GM19467 (cell line): Measurements from ENCODE around the gene GC.
"Not testable (repeated sequence)": the region's sequence is repeated elsewhere in the genome, so short reads cannot be mapped to it uniquely, and the experiment has no call there.

Experiments
- ATAC-seq: cut with Tn5 transposase; IDR thresholded peaks from one replicate; pipeline ENCODE4 v1.9.1; 2021; ENCODE audit warnings: mild to moderate bottlenecking, moderate library complexity; ENCODE audit not compliant: unreplicated experiment

GC gene, protein sequence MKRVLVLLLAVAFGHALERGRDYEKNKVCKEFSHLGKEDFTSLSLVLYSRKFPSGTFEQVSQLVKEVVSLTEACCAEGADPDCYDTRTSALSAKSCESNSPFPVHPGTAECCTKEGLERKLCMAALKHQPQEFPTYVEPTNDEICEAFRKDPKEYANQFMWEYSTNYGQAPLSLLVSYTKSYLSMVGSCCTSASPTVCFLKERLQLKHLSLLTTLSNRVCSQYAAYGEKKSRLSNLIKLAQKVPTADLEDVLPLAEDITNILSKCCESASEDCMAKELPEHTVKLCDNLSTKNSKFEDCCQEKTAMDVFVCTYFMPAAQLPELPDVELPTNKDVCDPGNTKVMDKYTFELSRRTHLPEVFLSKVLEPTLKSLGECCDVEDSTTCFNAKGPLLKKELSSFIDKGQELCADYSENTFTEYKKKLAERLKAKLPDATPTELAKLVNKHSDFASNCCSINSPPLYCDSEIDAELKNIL

GRCh38 chr4:71783972-71784371 lies at the start of gene GC:
GC (minus strand) TSS chr4:71784079; CDS start chr4:71784018, 61 bp downstream.
- no peak for ATAC-seq

DNA sequence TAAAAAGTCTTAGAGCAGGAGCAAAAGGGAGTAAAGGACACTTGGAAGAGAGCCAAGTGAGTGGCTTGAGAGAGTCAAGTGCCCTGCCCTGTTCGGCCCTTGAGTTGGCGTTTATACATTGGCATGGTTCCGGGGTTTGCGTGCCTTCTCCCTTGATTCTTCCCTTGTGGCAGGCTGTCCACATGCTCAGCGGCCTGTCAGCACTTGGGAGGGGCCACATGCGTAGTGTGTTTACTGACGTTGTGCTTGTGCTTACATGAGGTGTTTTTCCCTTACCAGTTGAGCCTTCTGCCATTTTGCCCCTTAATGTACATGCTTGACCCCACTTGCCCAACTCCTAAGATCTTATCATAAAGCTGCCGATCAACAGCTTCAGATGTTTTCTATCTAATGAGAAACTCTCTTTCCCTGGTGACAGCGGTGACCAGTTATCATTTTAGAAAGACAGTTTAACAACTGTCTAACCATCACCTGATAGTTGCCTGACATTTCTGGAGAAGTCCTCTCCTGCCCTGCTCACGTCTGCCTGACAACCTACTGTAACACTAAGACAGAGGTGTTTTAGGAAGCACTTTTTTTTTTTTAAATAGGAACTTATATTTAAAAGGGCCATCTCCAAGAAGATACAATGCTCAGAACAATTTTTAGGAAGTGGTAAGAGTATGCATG lies 49.5 kb upstream of the GC start:
- no peak for ATAC-seq

DNA sequence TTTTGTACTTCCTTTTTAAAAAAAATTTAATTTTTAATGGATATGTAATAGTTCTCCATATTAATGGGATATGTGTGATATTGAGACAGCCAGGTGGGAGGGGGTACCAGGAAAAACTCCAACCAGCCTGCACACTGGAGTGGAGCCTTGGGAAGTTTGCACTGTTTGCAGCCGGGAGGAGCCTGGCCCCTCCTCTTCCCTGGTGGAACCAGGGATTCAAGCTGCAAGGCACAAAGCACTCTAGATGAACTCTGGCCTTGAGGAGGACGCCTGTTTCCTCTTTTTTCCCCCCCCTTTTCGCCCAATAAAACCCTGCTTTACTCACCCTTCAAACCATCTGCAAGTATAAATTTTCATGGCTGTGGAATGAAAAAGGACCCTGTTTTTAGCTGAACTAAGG lies 48.2 kb upstream of the GC start:
- no peak for ATAC-seq

GRCh38 chr4:71830497-71831190 lies 46.8 kb upstream of the GC start:
- no peak for ATAC-seq

GRCh38 chr4:71828470-71828869 lies 44.6 kb upstream of the GC start:
- no peak for ATAC-seq

DNA sequence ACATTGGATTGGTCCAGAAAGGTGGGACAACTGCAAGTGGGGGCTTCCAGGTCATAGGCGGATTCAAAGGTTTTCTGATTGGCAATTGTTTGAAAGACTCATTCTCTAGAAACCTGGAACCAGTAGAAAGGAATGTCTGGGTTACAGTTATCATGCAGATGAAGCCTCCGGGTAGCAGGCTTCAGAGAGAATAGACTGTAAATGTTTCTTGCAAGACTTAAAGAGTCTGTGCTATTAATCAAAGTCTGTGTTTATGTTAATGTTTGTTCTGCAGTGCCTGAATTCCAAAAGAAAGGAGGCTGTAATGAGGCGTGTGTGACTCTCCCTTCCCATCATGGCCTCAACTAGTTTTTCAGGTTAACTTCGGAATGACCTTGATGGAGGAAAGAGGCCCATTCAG lies 43.9 kb upstream of the GC start:
- ATAC-seq, result no peak

- no peak for ATAC-seq
Observed at GRCh38 chr4:71816676-71817303, 32.9 kb upstream of the GC start.

DNA sequence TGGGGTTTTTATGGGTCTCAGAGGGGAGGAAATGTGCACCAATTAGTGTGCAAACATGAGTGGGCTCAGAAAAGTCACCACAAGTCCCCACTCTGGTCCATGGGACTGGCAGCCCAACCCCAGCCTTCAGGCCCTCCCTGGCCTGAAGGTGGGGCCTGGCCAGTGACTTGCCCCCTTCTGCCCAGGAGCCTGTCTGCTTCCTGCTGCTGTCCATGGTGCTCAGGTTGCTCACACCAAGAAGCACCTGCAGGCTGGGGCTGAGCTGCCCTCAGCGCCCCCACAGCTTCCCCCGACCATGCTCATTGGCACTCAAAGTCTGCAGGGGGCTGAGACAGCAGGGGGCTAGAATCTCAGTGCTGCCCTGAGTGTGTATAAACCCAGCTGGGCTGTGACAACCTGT lies 30.6 kb upstream of the GC start:
- ATAC-seq, result no peak

GRCh38 chr4:71809805-71810204 lies 25.9 kb upstream of the GC start:
- ATAC-seq, result not testable (repeated sequence)

DNA sequence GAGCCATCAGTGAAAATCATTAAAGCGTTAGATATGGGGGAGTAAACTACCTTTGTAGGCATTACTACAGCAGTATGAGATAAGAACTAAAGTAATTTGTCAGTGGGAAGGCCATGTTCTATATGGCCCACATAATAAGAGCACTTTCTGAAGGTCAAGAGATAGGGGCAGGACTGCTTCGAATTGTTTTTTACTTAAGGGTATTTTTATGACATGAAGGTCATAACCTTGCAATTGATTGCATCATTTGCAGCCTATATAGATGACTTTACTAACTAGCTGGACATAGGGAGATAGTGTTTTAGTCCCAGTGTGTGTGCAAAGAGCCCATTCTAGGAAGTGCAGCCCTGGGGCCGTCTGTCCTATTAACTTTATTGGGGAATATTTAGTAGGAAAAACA lies 23.6 kb upstream of the GC start:
- ATAC-seq, result no peak

DNA sequence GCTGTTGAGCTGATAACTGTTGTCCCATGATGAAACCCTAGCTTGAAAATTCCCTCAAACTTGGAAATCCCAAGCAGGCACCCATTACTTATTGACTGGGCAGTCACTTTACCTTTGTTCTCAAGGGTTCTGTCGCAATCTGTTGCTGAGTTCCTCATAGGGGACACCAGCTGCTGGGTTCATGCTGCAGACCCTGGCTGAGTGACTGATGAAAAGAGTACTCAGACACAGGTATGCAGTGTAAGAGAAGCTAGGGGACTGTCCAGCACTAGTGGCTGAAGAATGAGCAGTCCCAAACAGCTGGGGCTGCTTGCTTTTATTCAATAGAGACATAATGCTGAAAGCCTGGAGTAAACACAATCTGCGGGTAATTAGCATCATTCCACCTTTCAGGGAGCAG lies 21.4 kb upstream of the GC start:
- ATAC-seq, result not testable (repeated sequence)

DNA sequence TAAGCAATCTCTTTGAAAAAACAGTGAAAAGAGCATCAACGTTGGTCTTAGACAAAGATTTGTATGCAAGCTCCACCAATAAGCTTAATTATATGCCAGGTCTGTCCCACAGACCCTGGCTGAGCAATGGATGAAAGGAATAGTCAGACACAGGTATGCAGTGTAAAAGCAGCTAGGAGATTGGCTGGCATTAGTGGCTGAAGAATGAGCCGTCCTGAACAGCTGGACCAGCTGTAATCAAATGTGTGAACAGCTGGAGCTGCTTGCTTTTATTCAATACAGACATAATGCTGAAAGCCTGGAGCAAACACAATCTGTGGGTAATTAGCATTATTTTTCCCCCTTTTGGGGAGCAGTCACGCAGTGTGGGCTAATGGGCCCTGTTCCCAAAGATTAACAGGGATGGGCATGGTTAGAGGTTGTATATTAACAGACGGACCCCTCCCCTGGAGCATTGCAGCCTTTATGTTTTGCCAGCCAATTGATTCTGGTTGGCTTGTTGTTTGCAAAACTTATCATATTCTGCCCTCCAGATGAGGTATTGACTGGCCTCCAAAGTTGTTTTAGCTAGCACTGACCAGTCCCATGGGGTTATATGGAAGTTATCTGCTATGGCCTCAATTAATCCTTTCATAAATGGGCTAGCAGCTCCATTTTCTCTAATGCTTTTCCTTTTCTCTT lies 20.3 kb upstream of the GC start:
- ATAC-seq, result not testable (repeated sequence)

GRCh38 chr4:71785959-71786358 lies 2.1 kb upstream of the GC start:
- ATAC-seq, result no peak

GRCh38 chr4:71784569-71785197 lies 804 bp upstream of the GC start:
- no peak for ATAC-seq

- ATAC-seq, result no peak
Observed at GRCh38 chr4:71777891-71778290, 6.0 kb downstream of the GC start.

- ATAC-seq, result no peak
Observed at GRCh38 chr4:71775449-71775848, 8.4 kb downstream of the GC start.

GRCh38 chr4:71774136-71774535 lies 9.7 kb downstream of the GC start:
- ATAC-seq, result no peak

DNA sequence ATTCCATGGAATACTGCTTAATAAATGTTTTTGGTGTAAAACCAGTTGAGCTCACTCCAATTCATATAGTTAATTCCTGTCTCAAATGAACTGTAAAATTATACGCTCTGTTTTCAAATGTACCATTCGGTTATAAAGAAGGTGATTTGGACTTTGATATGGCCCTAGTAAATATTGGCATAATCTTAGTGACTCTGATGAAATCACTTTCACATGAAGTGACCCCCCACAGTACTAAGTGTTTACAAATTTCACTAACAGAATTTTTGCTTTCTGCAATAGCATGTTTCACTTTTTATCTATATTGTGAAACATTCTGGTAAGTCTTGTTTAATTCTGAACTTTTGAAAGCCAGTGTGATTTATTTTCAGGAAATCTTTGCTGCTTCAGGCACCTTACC lies 10.9 kb downstream of the GC start:
- no peak for ATAC-seq

DNA sequence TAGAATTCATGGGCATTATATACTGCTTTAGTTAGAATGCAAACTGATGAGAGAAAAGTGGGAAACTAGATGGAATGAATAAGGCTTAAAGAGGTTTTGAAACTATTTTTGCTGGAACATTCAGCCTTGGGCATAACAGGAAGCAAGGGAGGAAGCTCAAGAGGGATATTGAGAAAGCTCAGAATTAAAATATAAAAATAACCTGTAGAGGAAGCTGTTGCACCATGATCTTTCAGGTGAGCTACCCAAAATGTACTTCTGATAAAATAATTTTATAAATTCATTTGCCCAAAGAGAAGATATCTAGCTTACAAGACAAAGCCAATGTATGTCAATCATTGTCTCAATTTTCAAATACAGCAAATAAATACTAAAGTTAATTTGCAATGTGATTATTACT lies 11.3 kb downstream of the GC start:
- no peak for ATAC-seq

DNA sequence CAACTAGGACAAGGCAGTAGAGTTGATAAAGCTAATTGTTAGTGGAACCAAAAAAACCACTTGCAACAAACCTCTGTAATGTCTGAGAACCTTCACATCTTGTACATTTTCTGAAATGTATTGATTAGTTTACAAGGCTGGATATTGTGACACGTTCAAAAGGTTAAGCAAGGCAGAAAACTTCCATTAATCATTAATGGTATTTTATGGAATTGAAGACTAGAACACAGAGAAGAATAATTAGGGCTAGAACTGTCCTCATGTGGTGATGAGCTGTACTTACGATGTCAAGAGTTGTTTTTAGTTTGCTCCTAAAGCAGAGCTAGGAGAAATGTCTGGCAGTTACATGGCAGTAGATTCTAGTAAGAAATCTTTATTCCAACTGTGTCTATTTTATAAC lies 12.3 kb downstream of the GC start:
- ATAC-seq, result no peak
